GM23338 (cell line): ENCODE results near the gene RIMKLB. TPM values are rescaled to one million over a fixed set of nuclear protein-coding genes. Genes with fewer than 3 reads are reported as not detected.

Source experiments
- ATAC-seq: fragments of 200-7000 bp; cut with Tn5 transposase; 3 replicates; pipeline ENCODE4 v1.9.1; 2020
- DNase-seq: peaks from one replicate; pipeline ENCODE4 v3.0.0-alpha.2; 2015; ENCODE audit warnings: low spot score
- H2AFZ ChIP-seq: fragments of 200-600 bp; sonication (generic); 2 replicates; pipeline ENCODE4 v1.8.0; 2016; ENCODE audit warnings: antibody characterized with exemption, mild to moderate bottlenecking, moderate library complexity
- H3F3A ChIP-seq: fragments of 200-600 bp; sonication (generic); replicated peaks from 2 replicates; pipeline ENCODE4 v1.8.0; 2017; ENCODE audit warnings: antibody characterized with exemption, mixed run types, low read depth
- H3K27ac ChIP-seq: fragments of 200-600 bp; sonication (generic); 2 replicates; pipeline ENCODE4 v1.6.1; 2016; ENCODE audit warnings: low read depth
- H3K27me3 ChIP-seq: fragments of 200-600 bp; sonication (generic); 2 replicates; pipeline ENCODE4 v1.8.0; 2016; ENCODE audit warnings: mild to moderate bottlenecking, mixed run types, moderate library complexity; ENCODE audit not compliant: insufficient read depth
- H3K36me3 ChIP-seq: fragments of 200-600 bp; sonication (generic); 2 replicates; pipeline ENCODE4 v1.8.0; 2016; ENCODE audit warnings: mild to moderate bottlenecking; ENCODE audit not compliant: insufficient read depth
- H3K4me1 ChIP-seq: fragments of 200-600 bp; sonication (generic); 2 replicates; pipeline ENCODE4 v1.8.0; 2016; ENCODE audit warnings: mild to moderate bottlenecking, moderate library complexity; ENCODE audit not compliant: insufficient read depth
- H3K4me2 ChIP-seq: fragments of 200-600 bp; sonication (generic); 2 replicates; pipeline ENCODE4 v1.7.1; 2017; ENCODE audit warnings: mixed run types
- H3K4me3 ChIP-seq: fragments of 200-600 bp; sonication (generic); 2 replicates; pipeline ENCODE4 v1.6.1; 2016; ENCODE audit warnings: mixed run types
- H3K79me2 ChIP-seq: fragments of 200-600 bp; sonication (generic); replicated peaks from 2 replicates; pipeline ENCODE4 v1.8.0; 2017; ENCODE audit warnings: mild to moderate bottlenecking; ENCODE audit not compliant: insufficient read depth
- H3K9me2 ChIP-seq: fragments of 200-600 bp; sonication (generic); 2 replicates; pipeline ENCODE4 v1.8.0; 2017; ENCODE audit not compliant: insufficient read depth
- H4K20me1 ChIP-seq: fragments of 200-600 bp; sonication (generic); replicated peaks from 2 replicates; pipeline ENCODE4 v1.8.0; 2017; ENCODE audit warnings: mild to moderate bottlenecking; ENCODE audit not compliant: insufficient read depth
- H3K27ac Mint-ChIP-seq: 2 replicates; pipeline ENCODE4 v1.8.0; 2020; ENCODE audit warnings: inconsistent platforms, mild to moderate bottlenecking, moderate library complexity, mixed read lengths
- H3K27me3 Mint-ChIP-seq: 3 replicates; pipeline ENCODE4 v1.8.0; 2022; ENCODE audit warnings: low read depth, mild to moderate bottlenecking, moderate library complexity, mixed read lengths, inconsistent platforms; ENCODE audit not compliant: insufficient read depth, poor library complexity
- H3K36me3 Mint-ChIP-seq: 3 replicates; pipeline ENCODE4 v1.8.0; 2021; ENCODE audit warnings: low read depth, mild to moderate bottlenecking, inconsistent platforms, moderate library complexity, mixed read lengths
- H3K4me1 Mint-ChIP-seq: 3 replicates; pipeline ENCODE4 v1.8.0; 2020; ENCODE audit warnings: mild to moderate bottlenecking, inconsistent platforms, mixed read lengths
- H3K4me3 Mint-ChIP-seq: 3 replicates; pipeline ENCODE4 v1.8.0; 2021; ENCODE audit warnings: moderate library complexity, mild to moderate bottlenecking, inconsistent platforms, mixed read lengths
- H3K9me3 Mint-ChIP-seq: 3 replicates; pipeline ENCODE4 v1.8.0; 2020; ENCODE audit warnings: moderate library complexity, mild to moderate bottlenecking, inconsistent platforms, mixed read lengths
- CREB1 ChIP-seq: fragments of 250-450 bp; sonication (Bioruptor Pico); IDR thresholded peaks from 2 replicates; pipeline ENCODE4 v1.5.0; 2020; ENCODE audit warnings: low read depth, mild to moderate bottlenecking, moderate library complexity
- CTCF ChIP-seq, 2 experiments: fragments of 200-600 bp in 1 of 2; sonication (generic) in 1 of 2; conservative IDR thresholded peaks; 2 replicates each; pipeline versions ENCODE4 v1.5.1 to v1.6.1; 2016 to 2017; ENCODE audit warnings: antibody characterized with exemption in 2 of 2, low read depth in 2 of 2, mild to moderate bottlenecking in 2 of 2, moderate library complexity in 1 of 2
- ETS1 ChIP-seq: IDR thresholded peaks from 2 replicates; pipeline ENCODE4 v1.6.1; 2016; ENCODE audit warnings: antibody characterized with exemption
- POLR2AphosphoS5 ChIP-seq: IDR thresholded peaks from 2 replicates; pipeline ENCODE4 v1.6.1; 2016; ENCODE audit warnings: antibody characterized with exemption, low read depth
- STAT1 ChIP-seq: IDR thresholded peaks from one replicate; pipeline ENCODE4 v1.6.1; 2016; ENCODE audit warnings: antibody characterized with exemption; ENCODE audit not compliant: unreplicated experiment
- ZNF114 ChIP-seq: fragments of 250-450 bp; sonication (Bioruptor Pico); IDR thresholded peaks from 2 replicates; pipeline ENCODE4 v1.5.0; 2020; ENCODE audit warnings: mild to moderate bottlenecking, moderate library complexity
- ZNF331 ChIP-seq: fragments of 250-450 bp; sonication (Bioruptor Pico); IDR thresholded peaks from 2 replicates; pipeline ENCODE4 v1.5.0; 2020; ENCODE audit warnings: low read depth, mild to moderate bottlenecking, moderate library complexity
- polyA plus RNA-seq: library from polyadenylated mRNA; unstranded; fragments of >200 nt; fragmentation: Nextera tagmentation; extraction: Ambion mirVana; gene quantifications from 2 replicates; pipeline ENCODE4 v1.2.1, GENCODE V29; 2016
- total RNA-seq: library from RNA; depleted of rRNA; stranded (reverse); fragments of >200 nt; shearing (Covaris generic); gene quantifications from 2 replicates; pipeline ENCODE4 v1.2.3, GENCODE V29; 2014
- TF ChIP-seq, protein P1 (sequence below): IDR thresholded peaks from one replicate; pipeline ENCODE4 v1.6.1; 2018; ENCODE audit warnings: antibody characterized with exemption; ENCODE audit not compliant: unreplicated experiment

The RIMKLB gene
- total and polyA plus RNA-seq, 2 experiments from 2014 or later, result 87.0 to 104 TPM

- no peak overlapping the region; the same call in 2 of the 3 replicates for H3K4me3 Mint-ChIP-seq
- Histone ChIP-seq H3K4me2 (no peak overlapping the region), H3K4me1 (peaks cover 43% of the 10 kb centered on the region), H3F3A (0 out of 2 replicates have a peak, but pooled peaks cover 12% of the 10 kb centered on the region), H2AFZ (no peak overlapping the region), H3K36me3 (no peaks in the 10 kb centered on the region), H3K27ac (no peak overlapping the region), H3K79me2 (0 out of 2 replicates have a peak, but pooled peaks cover 14% of the 10 kb centered on the region), H4K20me1 (no peaks in the 10 kb centered on the region), H3K27me3 (no peaks in the 10 kb centered on the region), H3K9me2 (no peaks in the 10 kb centered on the region), H3K4me3 (no peak overlapping the region)
- H3K36me3 Mint-ChIP-seq, result peaks cover 26% of the 10 kb centered on the region
- H3K9me3 Mint-ChIP-seq, result peaks cover 19% of the 10 kb centered on the region
- ATAC-seq, result no peak
- TF ChIP-seq ZNF331 (CRISPR knock-in tag) (no peak), STAT1 (no peak), ETS1 (no peak)
- peaks cover 12% of the 10 kb centered on the region for H3K27me3 Mint-ChIP-seq
- H3K27ac Mint-ChIP-seq, result no peak overlapping the region
- peaks cover 49% of the 10 kb centered on the region for H3K4me1 Mint-ChIP-seq
- no peak for DNase-seq
Observed at GRCh38 chr12:8827551-8828256, 129.9 kb downstream of the RIMKLB start.

- Histone ChIP-seq H3K36me3 (no peaks in the 10 kb centered on the region), H4K20me1 (no peaks in the 10 kb centered on the region), H3K27ac (no peak overlapping the region; the same call in 1 of the 2 replicates), H3K9me2 (no peaks in the 10 kb centered on the region), H3K4me2 (no peak overlapping the region; the same call in 1 of the 2 replicates), H3K4me1 (peaks cover 39% of the 10 kb centered on the region), H3K27me3 (no peaks in the 10 kb centered on the region), H2AFZ (no peak overlapping the region), H3K4me3 (no peak overlapping the region), H3F3A (0 out of 2 replicates have a peak, but pooled peaks cover 12% of the 10 kb centered on the region), H3K79me2 (0 out of 2 replicates have a peak, but pooled peaks cover 14% of the 10 kb centered on the region)
- Mint-ChIP-seq H3K27ac (peak overlapping the region; percentile 88), H3K4me1 (peaks cover 45% of the 10 kb centered on the region), H3K36me3 (peaks cover 26% of the 10 kb centered on the region), H3K9me3 (peaks cover 19% of the 10 kb centered on the region), H3K27me3 (peaks cover 10% of the 10 kb centered on the region), H3K4me3 (no peak overlapping the region; the same call in 2 of the 3 replicates)
- peak; percentile 34 for ATAC-seq
- no peak for DNase-seq
- TF ChIP-seq, protein P1, sequence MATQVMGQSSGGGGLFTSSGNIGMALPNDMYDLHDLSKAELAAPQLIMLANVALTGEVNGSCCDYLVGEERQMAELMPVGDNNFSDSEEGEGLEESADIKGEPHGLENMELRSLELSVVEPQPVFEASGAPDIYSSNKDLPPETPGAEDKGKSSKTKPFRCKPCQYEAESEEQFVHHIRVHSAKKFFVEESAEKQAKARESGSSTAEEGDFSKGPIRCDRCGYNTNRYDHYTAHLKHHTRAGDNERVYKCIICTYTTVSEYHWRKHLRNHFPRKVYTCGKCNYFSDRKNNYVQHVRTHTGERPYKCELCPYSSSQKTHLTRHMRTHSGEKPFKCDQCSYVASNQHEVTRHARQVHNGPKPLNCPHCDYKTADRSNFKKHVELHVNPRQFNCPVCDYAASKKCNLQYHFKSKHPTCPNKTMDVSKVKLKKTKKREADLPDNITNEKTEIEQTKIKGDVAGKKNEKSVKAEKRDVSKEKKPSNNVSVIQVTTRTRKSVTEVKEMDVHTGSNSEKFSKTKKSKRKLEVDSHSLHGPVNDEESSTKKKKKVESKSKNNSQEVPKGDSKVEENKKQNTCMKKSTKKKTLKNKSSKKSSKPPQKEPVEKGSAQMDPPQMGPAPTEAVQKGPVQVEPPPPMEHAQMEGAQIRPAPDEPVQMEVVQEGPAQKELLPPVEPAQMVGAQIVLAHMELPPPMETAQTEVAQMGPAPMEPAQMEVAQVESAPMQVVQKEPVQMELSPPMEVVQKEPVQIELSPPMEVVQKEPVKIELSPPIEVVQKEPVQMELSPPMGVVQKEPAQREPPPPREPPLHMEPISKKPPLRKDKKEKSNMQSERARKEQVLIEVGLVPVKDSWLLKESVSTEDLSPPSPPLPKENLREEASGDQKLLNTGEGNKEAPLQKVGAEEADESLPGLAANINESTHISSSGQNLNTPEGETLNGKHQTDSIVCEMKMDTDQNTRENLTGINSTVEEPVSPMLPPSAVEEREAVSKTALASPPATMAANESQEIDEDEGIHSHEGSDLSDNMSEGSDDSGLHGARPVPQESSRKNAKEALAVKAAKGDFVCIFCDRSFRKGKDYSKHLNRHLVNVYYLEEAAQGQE, result no peak
- TF ChIP-seq POLR2AphosphoS5 (no peak), STAT1 (no peak), ZNF114 (CRISPR knock-in tag) (no peak), CTCF (conservative IDR thresholded peaks at IDR 0.05; ENCODE audit: low read depth in 2 of 2) (no peak), CREB1 (CRISPR knock-in tag) (no peak)
Observed at GRCh38 chr12:8828257-8829124, 130.7 kb downstream of the RIMKLB start.
